Gastrocnemius medialis (tissue), 4 donors: ENCODE results near the gene AP3S2.

Experiments
- CTCF ChIP-seq, 5 experiments: fragments of 450-650 bp in 3 of 5; fragments of 200-600 bp in 2 of 5; sonication (generic) in 2 of 5; IDR thresholded peaks in 4 of 5; conservative IDR thresholded peaks in 1 of 5; 1 replicate in 4 of 5; 2 replicates in 1 of 5; pipeline ENCODE4 v1.5.1; 2016 to 2019; ENCODE audit warnings: antibody characterized with exemption in 5 of 5, mild to moderate bottlenecking in 3 of 5, moderate library complexity in 3 of 5
- POLR2A ChIP-seq, 2 donors: fragments of 450-650 bp; IDR thresholded peaks; one replicate each; pipeline ENCODE4 v1.6.1; 2017; ENCODE audit warnings: antibody characterized with exemption in 2 of 2, mild to moderate bottlenecking in 2 of 2, moderate library complexity in 2 of 2

DNA sequence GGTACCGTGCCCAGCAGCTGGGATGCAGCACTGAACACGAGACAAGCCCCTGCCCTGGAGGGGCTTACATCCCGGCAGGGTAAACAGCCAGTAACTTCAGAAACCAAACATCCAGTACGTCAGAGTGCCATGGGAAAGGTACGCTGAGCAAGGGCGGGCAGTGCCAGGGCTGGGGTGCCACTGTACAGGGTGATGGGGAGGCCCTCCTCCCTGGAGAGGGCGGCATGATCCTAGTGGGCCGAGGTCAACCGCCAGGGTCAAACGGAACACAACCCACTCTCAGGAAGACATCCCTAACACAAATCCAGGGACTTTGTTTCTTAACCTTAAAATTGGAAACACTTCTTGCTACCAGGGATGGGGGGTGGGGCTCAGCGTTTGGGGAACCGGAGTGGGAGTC is 63.2 kb downstream of the AP3S2 start:
- TF ChIP-seq POLR2A (IDR thresholded peaks at IDR 0.05) (no peak), CTCF (IDR thresholded peaks at IDR 0.05 in 4 of 5, conservative IDR thresholded peaks at IDR 0.05 in 1 of 5) (no peak)
